ENCODE data around the gene PCDHB7. TPM values are rescaled to one million over a fixed set of nuclear protein-coding genes. Genes with fewer than 3 reads are reported as not detected.
"Not testable (repeated sequence)": the region's sequence is repeated elsewhere in the genome, so short reads cannot be mapped to it uniquely, and the experiment has no call there.

Gene PCDHB7
- total RNA-seq, 1 donor from 2014 or later, result not detected

GRCh38 chr5:141155540-141156374, 16.7 kb upstream of the PCDHB7 start:
- Mint-ChIP-seq H3K4me1 (ENCODE audit: low read depth) (no peaks in the 10 kb centered on the region), H3K36me3 (ENCODE audit: low read depth) (no peaks in the 10 kb centered on the region), H3K27ac (no peak overlapping the region), H3K27me3 (ENCODE audit: insufficient read depth) (no peaks in the 10 kb centered on the region), H3K4me3 (no peak overlapping the region), H3K9me3 (peaks cover 50% of the 10 kb centered on the region)
- no peak for DNase-seq (ENCODE audit: low spot score)
- intact Hi-C loops (cut with micrococcal nuclease), result no loop called here

- H3K27ac Mint-ChIP-seq; H3K27me3 Mint-ChIP-seq (ENCODE audit: insufficient read depth); DNase-seq (ENCODE audit: low spot score); H3K4me3 Mint-ChIP-seq; H3K36me3 Mint-ChIP-seq (ENCODE audit: low read depth); intact Hi-C loops (cut with micrococcal nuclease); H3K4me1 Mint-ChIP-seq (ENCODE audit: low read depth): not testable (repeated sequence)
- peaks cover 48% of the 10 kb centered on the region for H3K9me3 Mint-ChIP-seq
Observed at GRCh38 chr5:141157356-141157755, 15.1 kb upstream of the PCDHB7 start.

GRCh38 chr5:141157901-141158300, 14.5 kb upstream of the PCDHB7 start:
- intact Hi-C loops (cut with micrococcal nuclease); H3K4me3 Mint-ChIP-seq; H3K36me3 Mint-ChIP-seq (ENCODE audit: low read depth); H3K4me1 Mint-ChIP-seq (ENCODE audit: low read depth); H3K27ac Mint-ChIP-seq; DNase-seq (ENCODE audit: low spot score); H3K27me3 Mint-ChIP-seq (ENCODE audit: insufficient read depth): not testable (repeated sequence)
- H3K9me3 Mint-ChIP-seq, result peaks cover 45% of the 10 kb centered on the region

GRCh38 chr5:141174291-141175104, 2.1 kb downstream of the PCDHB7 start:
- DNase-seq (ENCODE audit: low spot score); H3K9me3 Mint-ChIP-seq; H3K4me3 Mint-ChIP-seq; H3K27me3 Mint-ChIP-seq (ENCODE audit: insufficient read depth); H3K4me1 Mint-ChIP-seq (ENCODE audit: low read depth); H3K36me3 Mint-ChIP-seq (ENCODE audit: low read depth); intact Hi-C loops (cut with micrococcal nuclease); H3K27ac Mint-ChIP-seq: not testable (repeated sequence)

DNA sequence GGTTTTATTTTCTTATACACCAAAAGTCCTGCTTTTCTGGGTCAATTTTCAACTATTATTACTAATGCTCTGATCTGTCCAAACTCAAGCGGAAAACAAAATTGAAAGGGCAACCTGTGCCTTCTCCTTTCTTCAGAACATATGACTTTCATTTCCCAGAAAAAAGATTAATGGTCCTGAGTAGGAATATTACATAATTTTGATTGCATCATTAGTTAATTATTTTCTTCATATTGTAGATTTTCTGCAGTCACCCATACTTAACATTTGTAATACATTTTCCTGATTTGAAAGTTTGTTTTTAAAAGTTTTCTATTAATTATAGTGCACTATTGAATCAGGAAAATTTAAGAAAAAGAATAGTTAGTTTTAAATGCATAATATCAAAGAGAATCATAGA, 3.5 kb downstream of the PCDHB7 start:
- Mint-ChIP-seq H3K27me3 (ENCODE audit: insufficient read depth) (no peaks in the 10 kb centered on the region), H3K4me3 (no peak overlapping the region), H3K27ac (no peak overlapping the region), H3K9me3 (peaks cover 16% of the 10 kb centered on the region), H3K4me1 (ENCODE audit: low read depth) (no peaks in the 10 kb centered on the region), H3K36me3 (ENCODE audit: low read depth) (no peaks in the 10 kb centered on the region)
- intact Hi-C loops (cut with micrococcal nuclease), result no loop called here
- no peak for DNase-seq (ENCODE audit: low spot score)

DNA sequence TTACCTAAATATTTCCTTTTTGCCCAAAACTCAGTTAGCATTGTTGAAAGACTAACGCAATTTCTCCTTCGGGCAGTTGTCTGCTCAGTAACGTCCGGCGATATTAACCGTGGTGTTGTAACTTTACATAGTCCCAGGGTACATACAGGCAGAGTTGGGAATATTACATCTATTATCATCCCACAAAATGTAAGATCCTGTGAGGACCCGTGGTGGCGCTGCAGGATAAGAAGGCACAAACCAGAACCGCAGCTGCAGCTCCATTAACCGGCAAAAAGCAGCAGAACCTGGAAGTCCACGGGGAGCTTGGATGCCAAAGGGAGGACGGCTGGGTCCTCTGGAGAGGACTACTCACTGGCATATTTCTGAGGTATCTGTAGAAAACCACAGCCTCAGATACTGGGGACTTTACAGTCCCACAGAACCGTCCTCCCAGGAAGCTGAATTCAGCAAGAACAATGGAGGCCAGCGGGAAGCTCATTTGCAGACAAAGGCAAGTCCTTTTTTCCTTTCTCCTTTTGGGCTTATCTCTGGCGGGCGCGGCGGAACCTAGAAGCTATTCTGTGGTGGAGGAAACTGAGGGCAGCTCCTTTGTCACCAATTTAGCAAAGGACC, 5.2 kb downstream of the PCDHB7 start, which contains the start of gene PCDHB8:
Gene PCDHB8, plus strand, starts transcription at position 214 of the 615 bp plus-strand sequence. Its CDS starts 245 bp downstream, at position 459.
- H3K9me3 Mint-ChIP-seq, result peaks cover 31% of the 10 kb centered on the region
- not testable (repeated sequence) for H3K27me3 Mint-ChIP-seq (ENCODE audit: insufficient read depth); H3K27ac Mint-ChIP-seq; DNase-seq (ENCODE audit: low spot score); H3K4me3 Mint-ChIP-seq; H3K36me3 Mint-ChIP-seq (ENCODE audit: low read depth); H3K4me1 Mint-ChIP-seq (ENCODE audit: low read depth)
- intact Hi-C loops (cut with micrococcal nuclease), result loop anchor here (2.0 kb wide), 1 partner anchor 37 kb away; no protein-coding TSS in a partner anchor

- H3K27ac Mint-ChIP-seq; DNase-seq (ENCODE audit: low spot score); H3K36me3 Mint-ChIP-seq (ENCODE audit: low read depth); H3K27me3 Mint-ChIP-seq (ENCODE audit: insufficient read depth); H3K4me1 Mint-ChIP-seq (ENCODE audit: low read depth); H3K4me3 Mint-ChIP-seq: not testable (repeated sequence)
- peaks cover 32% of the 10 kb centered on the region for H3K9me3 Mint-ChIP-seq
- intact Hi-C loops (cut with micrococcal nuclease), result loop anchor here (2.0 kb wide), 1 partner anchor 35 kb away; no protein-coding TSS in a partner anchor
Observed at GRCh38 chr5:141179371-141179770, 6.9 kb downstream of the PCDHB7 start.

DNA sequence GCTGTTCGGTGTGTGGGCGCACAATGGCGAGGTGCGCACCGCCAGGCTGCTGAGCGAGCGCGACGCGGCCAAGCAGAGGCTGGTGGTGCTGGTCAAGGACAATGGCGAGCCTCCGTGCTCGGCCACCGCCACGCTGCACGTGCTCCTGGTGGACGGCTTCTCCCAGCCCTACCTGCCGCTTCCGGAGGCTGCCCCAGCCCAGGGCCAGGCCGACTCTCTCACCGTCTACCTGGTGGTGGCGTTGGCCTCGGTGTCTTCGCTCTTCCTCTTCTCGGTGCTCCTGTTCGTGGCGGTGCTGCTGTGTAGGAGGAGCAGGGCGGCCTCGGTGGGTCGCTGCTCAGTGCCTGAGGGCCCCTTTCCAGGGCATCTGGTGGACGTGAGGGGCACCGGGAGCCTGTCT, 7.4 kb downstream of the PCDHB7 start:
- not testable (repeated sequence) for H3K36me3 Mint-ChIP-seq (ENCODE audit: low read depth); H3K27me3 Mint-ChIP-seq (ENCODE audit: insufficient read depth); H3K4me1 Mint-ChIP-seq (ENCODE audit: low read depth); H3K27ac Mint-ChIP-seq; H3K4me3 Mint-ChIP-seq; DNase-seq (ENCODE audit: low spot score)
- H3K9me3 Mint-ChIP-seq, result peaks cover 37% of the 10 kb centered on the region
- intact Hi-C loops (cut with micrococcal nuclease), result loop anchor here (2.0 kb wide), 1 partner anchor 35 kb away; no protein-coding TSS in a partner anchor

- H3K36me3 Mint-ChIP-seq (ENCODE audit: low read depth), result no peaks in the 10 kb centered on the region
- no peak overlapping the region for H3K27ac Mint-ChIP-seq
- H3K4me1 Mint-ChIP-seq (ENCODE audit: low read depth), result no peaks in the 10 kb centered on the region
- no peak overlapping the region for H3K4me3 Mint-ChIP-seq
- intact Hi-C loops (cut with micrococcal nuclease), result no loop called here
- peaks cover 42% of the 10 kb centered on the region for H3K9me3 Mint-ChIP-seq
- no peak for DNase-seq (ENCODE audit: low spot score)
- H3K27me3 Mint-ChIP-seq (ENCODE audit: insufficient read depth), result no peaks in the 10 kb centered on the region
Observed at GRCh38 chr5:141180313-141180712, 7.9 kb downstream of the PCDHB7 start.

GRCh38 chr5:141182248-141182647, 9.8 kb downstream of the PCDHB7 start, which contains the start of gene PCDHB16:
TSS of gene PCDHB16 (plus strand) at chr5:141182387. CDS start at chr5:141182560, 173 bp downstream.
- intact Hi-C loops (cut with micrococcal nuclease), result no loop called here

GRCh38 chr5:141184117-141184855, 11.8 kb downstream of the PCDHB7 start:
- H3K27ac Mint-ChIP-seq; H3K4me3 Mint-ChIP-seq; intact Hi-C loops (cut with micrococcal nuclease); H3K36me3 Mint-ChIP-seq (ENCODE audit: low read depth); H3K4me1 Mint-ChIP-seq (ENCODE audit: low read depth); H3K27me3 Mint-ChIP-seq (ENCODE audit: insufficient read depth); DNase-seq (ENCODE audit: low spot score): not testable (repeated sequence)
- peaks cover 62% of the 10 kb centered on the region for H3K9me3 Mint-ChIP-seq

More at GRCh38 chr5:141182248-141182647, 9.8 kb downstream of the PCDHB7 start, which contains the start of gene PCDHB16:
- Mint-ChIP-seq H3K36me3 (ENCODE audit: low read depth) (no peaks in the 10 kb centered on the region), H3K4me1 (ENCODE audit: low read depth) (no peaks in the 10 kb centered on the region), H3K27ac (no peak within 1 kb of the TSS), H3K4me3 (no peak within 1 kb of the TSS), H3K9me3 (peaks cover 51% of the 10 kb centered on the region), H3K27me3 (ENCODE audit: insufficient read depth) (no peaks in the 10 kb centered on the region)
- no peak for DNase-seq (ENCODE audit: low spot score)

DNA sequence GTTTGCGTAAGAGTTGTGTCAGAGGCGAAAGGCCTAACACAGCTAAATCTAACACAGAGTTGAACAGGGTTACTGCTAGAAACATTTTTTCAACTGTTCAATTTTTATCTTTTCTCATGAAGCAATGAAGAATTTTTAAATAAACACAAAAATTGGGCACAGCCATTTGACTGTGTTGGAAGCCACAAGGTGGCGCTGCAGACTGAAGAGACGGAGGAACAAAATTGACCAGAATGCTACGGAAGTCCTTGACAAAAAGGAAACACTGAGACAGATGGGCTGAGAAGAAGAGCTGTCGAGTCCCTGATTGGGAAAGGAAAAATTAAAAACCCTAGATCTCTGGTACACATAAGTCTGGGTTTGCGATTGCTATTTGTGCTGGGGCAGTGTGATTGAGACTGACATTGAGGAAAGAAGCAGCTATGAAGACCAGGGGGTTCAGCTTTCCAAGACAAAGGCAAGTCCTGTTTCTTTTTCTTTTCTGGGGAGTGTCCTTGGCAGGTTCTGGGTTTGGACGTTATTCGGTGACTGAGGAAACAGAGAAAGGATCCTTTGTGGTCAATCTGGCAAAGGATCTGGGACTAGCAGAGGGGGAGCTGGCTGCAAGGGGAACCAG, 14.6 kb downstream of the PCDHB7 start, which contains the start of gene PCDHB9:
Gene PCDHB9, plus strand, starts transcription at position 265 of the 616 bp plus-strand sequence. Its CDS starts 158 bp downstream, at position 423.
- intact Hi-C loops (cut with micrococcal nuclease), result no loop called here
- Mint-ChIP-seq H3K9me3 (peaks cover 53% of the 10 kb centered on the region), H3K36me3 (ENCODE audit: low read depth) (no peaks in the 10 kb centered on the region), H3K27ac (no peak within 1 kb of the TSS), H3K27me3 (ENCODE audit: insufficient read depth) (no peaks in the 10 kb centered on the region), H3K4me1 (ENCODE audit: low read depth) (no peaks in the 10 kb centered on the region), H3K4me3 (no peak within 1 kb of the TSS)
- DNase-seq (ENCODE audit: low spot score), result no peak

All from activated T-helper 1 cell treated with anti-CD3 and anti-CD28 coated beads, Interleukin-12 subunit alpha, Interleukin-12 subunit beta, Interleukin-2, Interleukin-4 antibody, amounts not matched to agents 30 ng/mL and 10 ng/mL and 1 ng/mL, durations not matched to agents 14 hours and 24 hours and 36 hours (primary cell).